IgD-negative memory B cell (primary cell): ENCODE data around the gene MRPS16. TPM values are rescaled to one million over a fixed set of nuclear protein-coding genes. Genes with fewer than 3 reads are reported as not detected.
A peak's percentile ranks its signal among the peaks of the same experiment; 100 is the strongest.
"Not testable (repeated sequence)": the region's sequence is repeated elsewhere in the genome, so short reads cannot be mapped to it uniquely, and the experiment has no call there.

Experiments used
- H3K27ac Mint-ChIP-seq, 3 donors: one replicate each; pipeline ENCODE4 v1.8.0; 2020 to 2022; ENCODE audit warnings: mild to moderate bottlenecking in 3 of 3, mixed read lengths in 3 of 3, moderate library complexity in 1 of 3
- H3K27me3 Mint-ChIP-seq: one replicate; pipeline ENCODE4 v1.8.0; 2021; ENCODE audit warnings: mixed read lengths
- H3K36me3 Mint-ChIP-seq: one replicate; pipeline ENCODE4 v1.8.0; 2020; ENCODE audit warnings: mild to moderate bottlenecking, mixed read lengths
- H3K4me1 Mint-ChIP-seq, 3 donors: one replicate each; pipeline ENCODE4 v1.8.0; 2020 to 2022; ENCODE audit warnings: mixed read lengths in 3 of 3, mild to moderate bottlenecking in 1 of 3
- H3K4me3 Mint-ChIP-seq, 4 donors: one replicate each; pipeline ENCODE4 v1.8.0; 2020 to 2022; ENCODE audit warnings: mild to moderate bottlenecking in 4 of 4, mixed read lengths in 4 of 4, moderate library complexity in 3 of 4
- H3K9me3 Mint-ChIP-seq, 3 donors: one replicate each; pipeline ENCODE4 v1.8.0; 2020 to 2021; ENCODE audit warnings: mixed read lengths in 3 of 3, mild to moderate bottlenecking in 1 of 3
- polyA plus RNA-seq: library from polyadenylated mRNA; unstranded; fragments of 300-500 nt; fragmentation: Illumina TruSeq; gene quantifications from one replicate; pipeline ENCODE4 v1.2.3, GENCODE V29; 2021

The MRPS16 gene
- polyA plus RNA-seq, result 119 TPM

DNA sequence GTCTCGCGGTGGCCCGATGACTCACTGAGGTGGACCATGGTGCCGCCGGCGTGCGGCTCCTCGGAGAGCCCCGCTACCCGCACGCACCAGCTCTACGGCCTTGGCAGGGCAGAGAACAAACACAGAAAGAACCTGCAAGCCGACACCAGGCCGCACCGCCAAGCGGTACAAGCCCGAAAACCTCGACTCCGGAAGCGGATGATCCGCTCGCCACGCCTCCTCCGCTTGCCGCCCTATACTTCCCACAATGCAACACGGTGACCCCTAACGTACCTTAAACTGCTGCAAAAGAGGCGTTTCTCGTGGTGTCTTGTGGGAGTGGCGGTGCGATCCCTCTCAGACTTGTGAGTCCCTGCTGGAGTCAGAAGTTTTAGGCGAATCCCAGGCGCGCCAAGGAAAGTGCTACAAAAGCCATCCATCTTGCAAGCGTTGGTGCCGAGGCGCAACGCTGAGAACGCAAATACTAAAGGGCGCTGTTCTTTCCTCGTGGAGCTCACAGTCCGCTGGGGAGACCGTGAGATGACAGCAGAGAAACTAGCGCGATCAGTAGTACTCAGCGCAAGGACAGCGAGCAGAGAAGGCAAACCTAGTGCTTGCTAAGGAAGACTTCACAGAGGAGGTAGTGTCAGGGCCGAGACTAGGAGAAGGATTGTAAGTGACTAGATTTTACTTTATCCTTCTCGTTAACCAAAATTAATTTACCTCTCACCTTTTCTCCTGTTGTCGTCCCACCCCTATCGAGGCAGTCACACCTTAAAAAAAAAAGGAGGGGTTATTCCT is at the start of gene MRPS16:
Gene MRPS16, minus strand, starts transcription at position 200 of the 780 bp plus-strand sequence. Its CDS starts 162 bp downstream, at position 38.
- Mint-ChIP-seq H3K27ac (peak within 1 kb of the TSS; percentile 94 to 96 (median 96)), H3K27me3 (no peaks in the 10 kb centered on the region), H3K36me3 (peaks cover 2% of the 10 kb centered on the region)

DNA sequence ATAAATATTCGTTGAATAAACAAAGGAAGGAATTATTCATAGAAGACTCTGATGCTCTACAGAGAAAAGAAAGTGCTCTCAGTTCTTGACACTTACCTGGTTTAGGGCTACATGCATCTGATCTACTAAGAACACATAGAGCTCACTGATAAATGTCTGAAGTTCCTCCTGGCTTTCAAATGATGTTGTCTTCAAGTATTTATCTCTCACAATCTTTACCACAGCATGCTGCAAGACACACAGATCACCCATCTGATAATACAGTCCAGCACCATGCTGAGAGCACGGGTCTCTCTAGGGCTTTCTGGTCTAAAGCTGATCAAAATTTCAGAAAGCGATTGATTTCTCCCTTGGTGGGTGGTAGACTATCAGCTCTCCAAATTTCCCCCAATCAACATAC is 44.5 kb upstream of the MRPS16 start:
- H3K9me3 Mint-ChIP-seq, result no peaks in the 10 kb centered on the region
- H3K27me3 Mint-ChIP-seq, result no peaks in the 10 kb centered on the region
- H3K27ac Mint-ChIP-seq, result no peak overlapping the region
- no peaks in the 10 kb centered on the region for H3K4me1 Mint-ChIP-seq
- H3K36me3 Mint-ChIP-seq, result peaks cover 3% of the 10 kb centered on the region
- H3K4me3 Mint-ChIP-seq, result no peak overlapping the region

More for the DNA sequence above, at the start of gene MRPS16:
- H3K4me1 Mint-ChIP-seq, result peaks cover 32 to 37% (median 34%) of the 10 kb centered on the region in 3 donors
- peak within 1 kb of the TSS; percentile 97 to 100 (median 98) for H3K4me3 Mint-ChIP-seq
- no peaks in the 10 kb centered on the region for H3K9me3 Mint-ChIP-seq

DNA sequence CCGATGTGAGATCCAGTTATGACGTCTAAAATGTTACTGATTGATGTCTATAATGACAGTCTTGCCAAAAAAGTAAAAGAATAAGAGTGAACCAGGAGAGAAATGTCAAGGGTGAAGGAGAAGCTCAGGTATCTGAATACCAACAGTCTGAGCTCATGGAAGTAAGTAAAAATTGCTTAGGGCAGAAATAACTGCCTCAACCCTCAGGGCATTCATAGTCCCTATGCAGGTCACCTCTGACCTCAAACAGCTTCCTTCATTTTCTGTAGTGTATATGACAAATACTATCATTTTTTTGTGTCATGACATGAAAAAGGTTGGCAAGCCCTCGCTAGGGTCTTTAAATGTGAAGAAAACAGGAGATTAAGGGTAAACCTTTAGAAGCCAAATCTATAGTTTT is 41.0 kb upstream of the MRPS16 start:
- Mint-ChIP-seq H3K9me3 (peaks cover 2 to 8% (median 4%) of the 10 kb centered on the region in 3 donors), H3K27me3 (no peaks in the 10 kb centered on the region)

DNA sequence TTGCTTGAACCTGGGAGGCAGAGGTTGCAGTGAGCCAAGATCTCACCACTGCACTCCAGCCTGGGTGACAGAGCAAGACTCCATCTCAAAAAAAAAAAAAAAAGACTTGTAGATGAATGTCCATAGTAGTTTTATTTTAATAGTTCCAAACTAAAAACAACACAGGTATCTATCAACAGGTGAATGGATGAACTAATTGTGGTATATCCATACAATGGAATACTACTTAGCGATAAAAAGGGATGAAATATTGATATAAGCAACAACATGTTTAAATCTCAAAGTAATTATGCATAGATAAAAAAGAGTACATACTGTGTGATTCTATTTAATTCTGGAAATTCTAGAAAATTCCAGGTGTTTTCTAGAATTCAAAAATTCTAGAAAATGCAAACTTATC is 37.5 kb upstream of the MRPS16 start:
- Mint-ChIP-seq H3K4me3 (no peak overlapping the region), H3K27ac (no peak overlapping the region), H3K36me3 (peaks cover 10% of the 10 kb centered on the region)

More for the DNA sequence above, 41.0 kb upstream of the MRPS16 start:
- H3K4me3 Mint-ChIP-seq, result no peak overlapping the region
- H3K4me1 Mint-ChIP-seq, result no peaks in the 10 kb centered on the region
- no peak overlapping the region for H3K27ac Mint-ChIP-seq
- peaks cover 13% of the 10 kb centered on the region for H3K36me3 Mint-ChIP-seq

DNA sequence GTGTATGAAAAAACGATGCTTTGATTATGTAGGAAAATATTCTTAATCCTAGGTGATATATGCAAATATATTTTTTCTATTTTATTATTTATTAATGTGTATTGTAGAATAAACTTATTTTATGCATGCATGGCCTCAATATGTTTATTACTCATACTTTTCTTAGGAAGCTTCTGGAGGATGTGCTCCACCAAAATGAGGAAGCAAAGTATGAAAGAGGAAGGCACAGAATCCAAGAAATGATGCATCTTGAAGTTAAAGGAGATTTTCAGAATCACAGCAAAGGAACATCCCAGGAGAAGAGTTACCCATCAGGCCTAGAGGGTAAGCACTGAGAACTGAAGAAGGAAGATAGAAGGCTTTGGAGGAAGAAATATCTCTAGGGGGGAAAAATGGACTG is 35.0 kb upstream of the MRPS16 start:
- Mint-ChIP-seq H3K36me3 (peaks cover 13% of the 10 kb centered on the region), H3K27me3 (no peaks in the 10 kb centered on the region), H3K27ac (no peak overlapping the region), H3K9me3 (peaks cover 2 to 8% (median 4%) of the 10 kb centered on the region in 3 donors), H3K4me3 (no peak overlapping the region), H3K4me1 (peaks cover 0 to 2% (median 0%) of the 10 kb centered on the region in 3 donors)

More for the DNA sequence above, 37.5 kb upstream of the MRPS16 start:
- H3K4me1 Mint-ChIP-seq, result peaks cover 0 to 2% (median 0%) of the 10 kb centered on the region in 3 donors
- H3K27me3 Mint-ChIP-seq, result no peaks in the 10 kb centered on the region
- H3K9me3 Mint-ChIP-seq, result peaks cover 2 to 8% (median 4%) of the 10 kb centered on the region in 3 donors

DNA sequence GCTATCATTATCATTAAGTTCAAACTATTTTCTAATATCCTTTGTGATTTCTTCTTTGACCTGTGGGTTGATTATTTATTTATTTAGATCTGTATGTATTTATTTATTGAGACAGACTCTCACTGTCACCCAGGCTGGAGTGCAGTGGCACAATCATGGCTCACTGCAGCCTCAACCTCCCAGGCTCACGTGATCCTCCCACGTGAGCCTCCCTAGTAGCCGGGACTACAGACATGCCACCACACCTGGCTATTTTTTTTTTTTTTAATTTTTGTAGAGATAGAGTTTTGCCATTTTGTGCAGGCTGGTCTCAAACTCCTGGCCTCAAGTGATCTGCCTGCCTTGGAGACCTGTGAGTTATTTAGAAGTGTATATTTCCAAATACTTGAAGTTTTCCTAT is 28.7 kb upstream of the MRPS16 start:
- Mint-ChIP-seq H3K4me3 (no peak overlapping the region), H3K27ac (peak overlapping the region in 1 of 3 donors; percentile 28), H3K9me3 (no peaks in the 10 kb centered on the region), H3K4me1 (peaks cover 0 to 6% (median 0%) of the 10 kb centered on the region in 3 donors), H3K36me3 (peaks cover 5% of the 10 kb centered on the region), H3K27me3 (no peaks in the 10 kb centered on the region)

DNA sequence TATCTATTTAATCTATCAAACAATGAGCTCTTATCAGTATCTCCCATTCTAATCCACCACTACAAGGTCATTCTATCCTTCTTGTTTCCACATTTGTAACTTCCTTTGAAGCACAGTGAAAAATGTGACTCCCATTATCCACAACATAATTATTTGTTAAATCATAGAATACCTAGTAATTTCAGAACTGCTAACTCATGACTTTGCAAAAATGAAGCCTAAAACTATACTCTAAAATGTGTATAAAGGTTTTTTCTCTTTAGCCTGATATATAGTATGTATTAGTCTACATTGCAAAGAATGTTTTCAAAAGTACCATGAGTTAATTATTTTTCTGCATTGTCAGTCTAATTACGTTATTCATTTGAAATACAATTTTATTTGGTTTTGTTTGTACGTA is 12.0 kb upstream of the MRPS16 start:
- H3K36me3 Mint-ChIP-seq, result no peaks in the 10 kb centered on the region
- H3K4me1 Mint-ChIP-seq, result no peaks in the 10 kb centered on the region
- H3K4me3 Mint-ChIP-seq, result no peak overlapping the region
- peaks cover 2% of the 10 kb centered on the region for H3K27me3 Mint-ChIP-seq
- H3K27ac Mint-ChIP-seq, result no peak overlapping the region
- H3K9me3 Mint-ChIP-seq, result no peaks in the 10 kb centered on the region

DNA sequence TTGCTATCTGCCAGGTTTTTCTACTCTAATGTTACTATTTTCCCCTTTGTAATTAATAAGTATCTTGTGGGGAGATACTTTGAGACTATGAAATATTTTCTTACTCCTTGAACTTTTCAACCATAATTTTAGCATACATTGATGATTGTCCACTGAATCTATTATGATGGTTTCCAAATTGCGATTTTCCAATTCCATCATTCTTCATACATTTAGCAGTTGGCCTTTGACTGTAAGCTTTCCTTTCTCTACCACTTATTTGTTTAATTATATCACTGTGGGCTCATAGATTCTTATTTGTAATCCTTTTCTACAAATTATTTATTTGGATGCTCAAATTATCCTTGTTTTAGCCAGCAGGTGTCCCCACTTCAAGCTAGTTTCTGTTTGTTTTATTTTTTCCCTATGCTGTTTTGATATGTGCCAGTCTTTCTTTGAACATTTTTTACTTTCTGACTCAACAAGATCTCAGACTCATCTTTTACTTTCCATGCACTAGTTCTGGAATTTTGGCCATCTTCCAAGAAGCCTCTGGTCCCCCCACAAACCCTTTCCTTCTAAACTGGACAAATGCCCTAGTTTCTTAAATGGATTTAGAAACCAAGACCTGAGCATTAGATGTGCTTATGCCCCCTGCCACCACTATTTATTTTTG is 11.4 kb upstream of the MRPS16 start:
- no peaks in the 10 kb centered on the region for H3K36me3 Mint-ChIP-seq
- H3K9me3 Mint-ChIP-seq, result peaks cover 0 to 3% (median 0%) of the 10 kb centered on the region in 3 donors
- peak overlapping the region in 1 of 3 donors; percentile 3 for H3K27ac Mint-ChIP-seq

DNA sequence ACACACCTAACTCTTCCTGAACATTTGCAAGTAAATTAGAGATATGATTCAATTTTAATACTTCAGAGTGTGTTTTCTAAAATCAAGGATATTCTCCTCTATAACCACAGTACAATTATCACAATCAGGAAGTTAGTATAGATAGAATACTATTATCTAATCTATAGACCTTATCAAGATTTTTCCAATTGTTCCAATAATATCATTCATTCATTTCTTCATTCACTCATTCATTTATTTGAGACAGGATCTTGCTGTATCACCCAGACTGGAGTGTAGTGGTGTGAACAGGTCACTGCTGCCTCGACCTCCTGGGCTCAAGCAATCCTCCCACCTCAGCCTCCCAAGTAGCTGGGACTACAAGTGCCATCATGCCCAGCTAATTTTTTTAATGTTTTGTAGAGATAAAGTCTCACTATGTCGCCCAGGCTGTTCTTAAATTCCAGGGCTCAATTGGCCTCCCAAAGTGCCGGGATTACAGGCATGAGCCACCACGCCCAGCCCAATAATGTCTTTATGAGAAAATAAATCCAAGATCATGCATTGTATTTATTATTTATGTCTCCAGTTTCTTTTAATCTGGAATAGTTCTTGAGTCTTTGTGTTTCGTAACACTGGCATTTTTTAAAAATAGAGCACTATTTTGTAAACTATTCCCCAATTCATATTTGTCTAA is 10.6 kb upstream of the MRPS16 start:
- peaks cover 0 to 4% (median 0%) of the 10 kb centered on the region in 3 donors for H3K9me3 Mint-ChIP-seq
- no peak overlapping the region for H3K4me3 Mint-ChIP-seq
- H3K36me3 Mint-ChIP-seq, result no peaks in the 10 kb centered on the region
- no peak overlapping the region for H3K27ac Mint-ChIP-seq
- H3K27me3 Mint-ChIP-seq, result peaks cover 2% of the 10 kb centered on the region
- no peaks in the 10 kb centered on the region for H3K4me1 Mint-ChIP-seq

More for the DNA sequence above, 11.4 kb upstream of the MRPS16 start:
- H3K27me3 Mint-ChIP-seq, result peaks cover 2% of the 10 kb centered on the region
- no peaks in the 10 kb centered on the region for H3K4me1 Mint-ChIP-seq
- no peak overlapping the region for H3K4me3 Mint-ChIP-seq

DNA sequence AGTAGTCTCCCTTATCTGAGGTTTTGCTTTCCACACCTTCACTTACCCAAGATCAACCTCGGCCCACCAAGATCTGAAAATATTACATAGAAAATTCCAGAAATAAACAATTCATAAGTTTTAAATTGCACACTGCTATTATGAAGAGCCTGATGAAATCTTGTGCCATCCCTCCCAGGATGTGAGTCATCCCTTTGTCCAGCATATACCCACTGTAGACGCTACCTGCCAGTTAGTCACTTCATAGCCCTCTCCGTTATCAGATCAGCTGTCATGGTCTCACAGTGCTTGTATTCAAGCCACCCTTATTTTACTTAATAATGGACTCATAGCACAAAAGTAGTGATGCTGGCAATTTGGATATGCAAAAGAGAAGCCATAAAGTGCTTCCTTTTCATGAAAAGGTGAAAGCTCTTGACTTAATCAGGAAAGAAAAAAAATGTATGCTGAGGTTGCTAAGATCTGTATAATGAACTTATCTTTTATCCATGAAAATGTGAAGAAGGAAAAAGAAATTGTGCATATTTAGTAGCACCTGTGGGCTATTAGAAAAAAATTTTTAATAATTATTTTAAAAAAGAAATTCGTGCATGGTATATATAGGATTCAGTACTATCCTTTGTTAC is 9.8 kb upstream of the MRPS16 start:
- Mint-ChIP-seq H3K4me1 (no peaks in the 10 kb centered on the region), H3K9me3 (peaks cover 0 to 6% (median 0%) of the 10 kb centered on the region in 3 donors), H3K27ac (no peak overlapping the region), H3K36me3 (no peaks in the 10 kb centered on the region), H3K4me3 (no peak overlapping the region), H3K27me3 (peaks cover 2% of the 10 kb centered on the region)

DNA sequence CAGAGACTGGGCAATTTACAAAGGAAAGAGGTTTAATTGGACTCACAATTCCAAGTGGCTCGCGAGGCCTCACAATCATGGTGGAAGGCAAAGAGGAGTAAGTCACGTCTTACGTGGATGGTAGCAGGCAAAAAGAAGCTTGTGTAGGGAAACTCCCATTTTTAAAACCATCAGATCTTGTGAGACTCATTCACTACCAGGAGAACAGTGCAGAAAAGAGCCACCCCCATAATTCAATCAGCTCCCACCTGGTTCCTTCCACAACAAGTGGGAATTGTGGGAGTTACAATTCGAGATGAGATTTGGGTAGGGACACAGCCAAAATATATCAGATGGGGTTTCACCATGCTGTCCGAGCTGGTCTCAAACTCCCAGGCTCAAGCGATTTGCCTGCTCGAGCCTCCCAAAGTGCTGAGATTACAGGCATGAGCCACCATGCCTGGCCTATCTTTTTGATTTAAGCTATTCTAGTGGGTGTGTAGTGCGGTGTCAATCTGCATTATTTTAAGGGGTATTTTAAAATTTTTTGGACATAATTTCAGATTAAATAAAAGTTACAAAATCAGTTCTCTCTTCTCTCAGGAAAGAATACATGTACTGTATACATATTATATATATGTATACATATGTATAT is 9.0 kb upstream of the MRPS16 start:
- Mint-ChIP-seq H3K4me3 (no peak overlapping the region), H3K36me3 (no peaks in the 10 kb centered on the region), H3K9me3 (peaks cover 0 to 6% (median 0%) of the 10 kb centered on the region in 3 donors), H3K27ac (no peak overlapping the region), H3K4me1 (no peaks in the 10 kb centered on the region), H3K27me3 (peaks cover 2% of the 10 kb centered on the region)

DNA sequence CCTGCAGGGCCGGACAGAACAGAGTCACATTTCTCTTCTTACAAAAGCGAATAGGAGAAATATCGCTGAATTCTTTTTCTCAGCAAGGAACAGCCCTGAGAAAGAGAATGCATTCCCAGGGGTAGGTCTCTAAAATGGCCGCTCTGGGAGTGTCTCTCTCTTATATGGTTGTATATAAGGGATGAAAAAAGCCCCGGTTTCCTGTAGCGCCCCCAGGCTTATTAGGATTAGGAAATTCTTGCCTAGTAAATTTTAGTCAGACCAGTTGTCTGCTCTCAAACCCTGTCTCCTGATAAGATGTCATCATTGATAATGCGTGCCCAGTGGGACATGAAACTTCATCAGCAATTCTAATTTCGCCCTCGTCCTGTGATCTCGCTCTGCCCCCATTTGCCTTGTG is 6.2 kb upstream of the MRPS16 start:
- H3K4me3 Mint-ChIP-seq, H3K36me3 Mint-ChIP-seq, H3K27me3 Mint-ChIP-seq, H3K9me3 Mint-ChIP-seq, H3K4me1 Mint-ChIP-seq: not testable (repeated sequence)
- peak overlapping the region in 1 of 3 donors; percentile 73 for H3K27ac Mint-ChIP-seq

DNA sequence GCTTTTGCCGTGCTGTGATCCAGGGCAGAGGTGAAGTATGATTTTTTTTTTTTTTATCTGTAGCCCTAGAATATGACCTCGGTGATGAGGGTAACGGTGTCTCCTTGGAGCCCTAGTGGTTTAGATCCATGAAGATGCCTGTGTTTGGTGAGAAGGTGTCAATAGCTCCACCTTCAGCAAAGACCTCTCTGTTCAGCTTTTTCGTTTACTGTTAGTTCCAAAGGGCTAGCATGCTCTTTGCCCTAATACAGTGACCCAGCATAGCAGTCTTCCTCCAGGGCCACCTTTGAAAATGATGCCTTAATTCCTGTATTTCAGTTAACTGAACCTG is 746 bp upstream of the MRPS16 start:
- H3K4me3 Mint-ChIP-seq, result peak overlapping the region; percentile 97 to 100 (median 98)
- no peaks in the 10 kb centered on the region for H3K27me3 Mint-ChIP-seq
- H3K4me1 Mint-ChIP-seq, result peaks cover 26 to 32% (median 29%) of the 10 kb centered on the region in 3 donors
- peaks cover 0 to 2% (median 0%) of the 10 kb centered on the region in 3 donors for H3K9me3 Mint-ChIP-seq
- H3K27ac Mint-ChIP-seq, result peak overlapping the region; percentile 94 to 96 (median 96)
- H3K36me3 Mint-ChIP-seq, result peaks cover 2% of the 10 kb centered on the region

DNA sequence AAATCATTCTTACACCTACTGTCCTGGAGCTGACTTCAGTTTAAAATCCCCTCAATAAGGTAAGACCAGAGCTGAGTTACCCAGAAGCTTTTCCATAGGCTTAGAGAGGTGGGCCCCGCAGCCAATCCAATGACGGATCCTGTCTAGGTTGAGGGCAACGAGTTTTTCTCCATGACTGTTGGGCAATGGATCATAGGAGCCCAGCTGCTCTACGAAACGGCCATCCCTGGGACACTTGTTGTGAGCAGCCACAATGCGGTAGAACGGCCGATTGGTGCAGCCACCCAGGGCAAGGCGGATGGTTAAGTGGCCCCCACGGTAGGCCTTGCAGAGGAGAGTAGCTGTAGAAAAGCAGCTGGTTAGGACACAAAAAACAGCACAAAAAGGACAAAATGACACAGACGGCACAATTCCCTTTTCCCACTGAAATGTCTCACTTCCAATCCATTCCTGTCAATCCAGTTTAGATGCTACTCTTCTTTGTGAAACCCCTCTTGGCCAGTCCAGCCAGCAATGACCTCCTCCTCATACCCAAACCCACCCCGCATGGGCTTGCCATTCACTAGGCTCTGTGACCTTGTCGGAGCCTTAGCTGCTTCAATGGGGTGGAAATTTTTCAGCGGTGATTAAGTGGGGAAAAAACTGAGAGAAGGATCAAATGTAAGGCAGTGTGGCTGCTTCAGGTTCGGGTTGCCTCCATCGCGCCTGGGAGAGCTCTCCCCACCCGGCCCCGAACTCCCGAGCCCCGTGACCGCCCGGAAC is 580 bp downstream of the MRPS16 start:
- peak overlapping the region; percentile 94 to 96 (median 96) for H3K27ac Mint-ChIP-seq
- no peaks in the 10 kb centered on the region for H3K9me3 Mint-ChIP-seq

More for the DNA sequence above, 580 bp downstream of the MRPS16 start:
- no peaks in the 10 kb centered on the region for H3K27me3 Mint-ChIP-seq
- peaks cover 2% of the 10 kb centered on the region for H3K36me3 Mint-ChIP-seq
- H3K4me1 Mint-ChIP-seq, result peaks cover 34 to 42% (median 42%) of the 10 kb centered on the region in 3 donors
- H3K4me3 Mint-ChIP-seq, result peak overlapping the region; percentile 97 to 100 (median 98)
